ENCODE results near the gene HORMAD2.

Gene HORMAD2, protein sequence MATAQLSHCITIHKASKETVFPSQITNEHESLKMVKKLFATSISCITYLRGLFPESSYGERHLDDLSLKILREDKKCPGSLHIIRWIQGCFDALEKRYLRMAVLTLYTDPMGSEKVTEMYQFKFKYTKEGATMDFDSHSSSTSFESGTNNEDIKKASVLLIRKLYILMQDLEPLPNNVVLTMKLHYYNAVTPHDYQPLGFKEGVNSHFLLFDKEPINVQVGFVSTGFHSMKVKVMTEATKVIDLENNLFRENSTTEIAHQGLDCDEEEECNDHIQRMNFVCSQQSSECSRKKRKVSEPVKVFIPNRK

DNA sequence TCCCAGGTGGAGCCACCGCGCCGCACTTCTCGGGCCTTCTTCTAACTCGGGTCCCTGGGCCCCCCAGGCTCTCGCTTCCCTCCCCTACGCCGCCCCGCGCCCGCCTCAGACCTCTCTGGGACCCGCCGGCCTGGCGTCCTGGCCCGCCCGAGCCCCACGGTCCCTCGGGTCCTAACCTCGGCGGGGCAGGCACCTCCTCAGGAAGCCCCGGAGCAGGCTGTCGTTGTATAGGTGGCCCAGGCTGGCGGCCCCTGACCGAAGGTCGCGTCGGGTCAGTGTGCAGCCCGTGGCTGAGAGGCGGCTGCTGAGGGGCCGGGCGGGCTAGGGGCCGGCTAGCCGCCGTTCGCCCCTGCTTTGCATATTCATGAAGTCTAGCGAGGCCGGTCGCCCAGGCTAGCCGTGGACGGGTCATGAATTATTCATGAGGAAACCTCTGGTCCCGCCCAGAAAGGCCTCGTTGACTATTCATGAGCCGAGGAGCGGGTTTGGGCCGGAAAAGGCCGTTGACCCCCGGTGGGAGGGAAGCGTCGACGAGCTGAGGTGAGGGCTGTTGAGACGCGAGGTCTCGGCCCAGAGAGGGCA is at the start of gene HORMAD2:
HORMAD2 (plus strand) TSS at position 513 of the 582 bp plus-strand sequence. CDS start 13,489 bp downstream, outside the sequence.
- DNase-seq: peak; percentile 8 to 77 (median 48)
- intact Hi-C loops (cut with DNase I): loop anchor here (10.0 kb wide), 2 partner anchors 395 to 445 kb away; no protein-coding TSS in a partner anchor

DNA sequence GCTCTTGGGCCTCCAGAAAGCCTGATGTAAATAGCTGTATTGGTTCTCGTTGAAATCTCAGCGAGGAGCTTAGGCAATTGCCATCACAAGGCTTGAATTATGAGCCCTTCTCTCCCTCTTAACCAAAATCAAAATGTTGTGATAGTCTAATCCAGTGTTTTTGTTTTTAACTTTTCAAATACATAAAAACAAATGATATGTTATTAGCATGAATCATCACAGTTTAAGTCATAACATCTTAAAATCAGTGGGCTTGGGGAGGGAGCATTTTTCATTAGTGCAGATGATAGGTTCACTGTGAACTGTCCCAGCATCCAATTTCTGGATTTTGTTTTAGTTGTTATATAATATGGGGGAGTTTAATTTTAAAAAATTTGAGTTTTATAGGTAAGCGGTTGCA is 48.9 kb upstream of the HORMAD2 start:
- DNase-seq: no peak
- intact Hi-C loops (cut with DNase I): no loop called here

DNA sequence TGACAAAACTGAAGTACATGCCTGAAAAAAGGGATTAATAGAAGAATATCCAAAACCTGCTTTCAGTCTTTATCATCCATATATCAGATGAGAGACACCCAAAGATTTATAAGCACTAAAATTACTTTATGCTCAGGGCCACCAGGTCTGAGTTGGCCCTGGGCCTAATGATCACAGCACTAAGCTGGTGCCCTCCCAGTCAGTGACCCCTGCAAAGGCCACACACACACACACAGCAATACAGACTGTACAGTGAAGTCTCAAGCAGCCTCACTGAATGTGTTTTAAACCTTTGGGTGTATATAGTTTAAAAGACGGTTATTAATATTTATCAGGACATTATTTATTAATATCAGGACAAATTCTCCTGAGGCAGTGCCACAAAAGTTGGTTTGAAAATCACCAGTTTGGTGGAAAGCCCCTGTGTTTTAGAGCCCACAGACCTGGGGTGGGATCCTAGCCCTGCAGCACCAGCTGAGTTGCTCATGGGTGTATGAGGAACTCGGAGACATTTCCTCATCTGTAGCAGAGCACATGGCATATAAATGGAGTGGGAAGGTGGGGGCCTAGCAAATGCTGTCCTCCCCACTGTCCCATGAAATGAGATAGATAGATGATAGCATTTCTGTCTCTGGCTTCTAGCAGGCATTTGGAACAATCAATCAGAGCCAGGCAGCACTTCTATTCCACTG is 48.4 kb upstream of the HORMAD2 start:
- intact Hi-C loops (cut with DNase I): no loop called here
- DNase-seq: no peak

DNA sequence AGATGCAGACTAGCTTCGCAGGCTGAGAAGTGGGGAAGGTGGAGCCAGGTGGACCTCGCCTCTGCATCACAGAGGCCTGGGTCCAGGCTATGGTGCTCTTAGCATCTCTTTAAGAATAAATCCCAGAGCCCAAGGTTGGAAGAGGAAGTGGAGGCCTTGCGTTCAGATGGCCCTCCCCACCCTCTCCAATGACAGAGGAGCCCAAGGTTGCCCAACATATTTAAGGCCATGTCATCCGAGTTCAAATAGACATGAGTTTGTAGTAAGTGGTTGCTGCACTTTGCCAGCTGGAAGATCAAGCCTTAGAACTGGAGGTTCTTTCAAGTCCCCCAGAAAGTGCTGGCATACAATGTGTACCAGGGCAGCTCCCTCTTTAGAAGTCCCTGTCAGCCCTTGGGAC is 47.1 kb upstream of the HORMAD2 start:
- no peak for DNase-seq
- intact Hi-C loops (cut with DNase I): no loop called here

DNA sequence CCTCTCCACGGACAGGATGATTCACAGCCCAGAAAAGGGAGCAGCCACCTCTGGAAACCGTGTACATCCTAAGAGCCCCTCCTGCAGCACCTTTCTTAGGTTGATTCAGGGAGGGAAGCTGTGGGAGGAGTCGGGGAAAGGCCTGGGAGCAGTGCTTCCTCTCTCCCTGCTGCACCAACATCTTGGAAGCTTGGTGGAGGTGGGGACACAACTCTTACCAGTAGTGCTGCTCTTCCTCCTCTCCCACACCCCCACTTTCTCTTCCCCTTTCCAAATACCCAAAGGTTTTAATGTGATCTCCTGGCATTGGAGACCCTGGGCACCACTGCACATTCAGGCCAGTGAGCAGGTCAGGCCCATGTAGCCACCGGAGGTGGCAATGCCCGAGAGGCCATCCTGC is 46.4 kb upstream of the HORMAD2 start:
- no peak for DNase-seq
- intact Hi-C loops (cut with DNase I): no loop called here

DNA sequence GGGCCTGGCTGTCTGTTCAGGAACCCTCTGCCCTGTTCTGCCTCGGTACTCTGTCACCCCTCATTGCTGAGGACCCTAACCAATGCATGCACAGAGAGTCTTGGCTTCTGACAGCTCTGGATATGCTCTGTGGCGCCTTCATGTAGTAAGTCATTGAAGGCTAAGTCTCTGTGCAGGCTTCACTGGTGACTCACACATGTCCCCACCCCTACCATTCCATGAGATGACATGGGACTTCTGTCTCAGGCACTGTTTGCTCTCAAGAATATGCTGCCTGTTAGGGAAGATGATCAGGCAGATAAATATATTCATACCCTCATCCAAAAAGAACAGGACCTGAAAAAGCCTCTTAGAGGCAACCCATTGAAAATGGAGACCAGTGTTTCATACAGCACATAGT is 43.6 kb upstream of the HORMAD2 start:
- no peak for DNase-seq
- intact Hi-C loops (cut with DNase I): no loop called here

DNA sequence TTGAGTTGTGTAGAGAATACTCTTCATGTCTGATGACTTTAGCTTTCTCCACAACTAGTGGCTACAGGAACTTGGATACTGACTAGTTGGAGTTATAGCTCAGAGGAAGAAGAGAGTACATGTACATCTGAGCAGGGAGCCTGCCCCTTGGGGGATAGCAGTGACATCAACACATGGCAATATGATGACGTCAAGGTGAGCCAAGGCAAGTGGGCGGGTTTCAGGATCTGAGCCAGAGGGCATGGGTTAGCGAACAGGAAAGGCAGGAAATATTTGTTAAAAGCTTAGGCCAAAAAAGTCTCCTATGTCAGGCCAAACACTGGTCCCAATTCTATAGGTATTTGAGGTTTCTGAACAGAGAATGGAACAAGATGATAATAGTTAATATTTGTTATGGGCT is 42.0 kb upstream of the HORMAD2 start:
- no peak for DNase-seq
- intact Hi-C loops (cut with DNase I): no loop called here

DNA sequence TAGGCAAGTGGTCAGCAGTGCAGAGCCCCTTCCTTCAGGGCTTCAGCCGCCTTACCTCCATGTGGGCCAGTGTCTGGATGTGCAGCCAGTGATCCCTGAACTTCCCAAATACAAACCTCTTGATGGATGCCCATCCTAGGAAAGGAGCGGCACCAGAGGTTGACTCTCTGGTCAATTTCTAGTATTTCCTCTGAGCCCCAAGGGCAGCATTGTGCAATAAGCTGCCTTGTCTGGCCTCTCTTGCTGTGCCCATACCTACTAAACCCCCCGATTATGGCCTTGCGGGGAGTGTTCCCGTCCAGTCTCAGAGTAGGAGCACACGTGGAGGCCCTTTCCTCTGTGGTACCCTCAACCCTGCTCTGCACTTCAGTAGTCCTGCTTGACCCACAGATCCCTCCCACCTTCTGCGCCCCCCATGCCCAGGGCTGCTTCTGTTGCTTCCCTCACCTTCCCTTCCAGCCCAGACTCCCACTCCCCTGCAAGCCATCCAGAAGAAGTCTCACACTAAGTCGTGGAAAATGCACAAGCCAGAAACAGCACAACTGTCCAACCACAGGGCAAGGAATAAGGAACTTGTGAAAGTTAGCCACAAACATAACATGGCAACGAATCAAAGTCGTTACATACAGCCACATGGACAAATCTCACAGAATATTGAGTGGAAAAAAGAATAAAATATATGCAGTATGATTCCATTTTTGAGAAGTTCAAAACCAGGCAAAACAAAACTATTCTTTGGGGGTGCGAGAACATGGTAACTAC is 39.6 kb upstream of the HORMAD2 start:
- no peak for DNase-seq
- intact Hi-C loops (cut with DNase I): no loop called here

DNA sequence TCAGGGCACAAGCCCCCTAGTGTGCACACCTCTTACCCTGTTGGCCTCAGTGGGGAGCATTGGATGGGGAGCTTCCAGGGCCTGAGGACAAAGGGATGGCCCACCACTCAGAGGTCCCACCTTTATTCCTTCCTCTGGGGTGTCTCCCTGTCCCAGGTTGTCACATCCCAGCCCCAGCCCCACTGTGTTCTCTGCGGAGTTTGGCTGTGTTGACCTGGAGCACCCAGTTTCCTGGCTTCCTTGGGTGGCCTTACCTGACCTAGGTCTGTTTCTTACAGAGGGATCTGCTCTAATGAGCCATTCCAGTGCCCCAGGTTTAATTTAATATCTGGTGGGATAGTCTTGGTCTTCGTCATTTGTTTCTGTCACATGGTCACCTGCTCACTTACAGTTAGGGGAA is 38.8 kb upstream of the HORMAD2 start:
- intact Hi-C loops (cut with DNase I): no loop called here
- DNase-seq: no peak

DNA sequence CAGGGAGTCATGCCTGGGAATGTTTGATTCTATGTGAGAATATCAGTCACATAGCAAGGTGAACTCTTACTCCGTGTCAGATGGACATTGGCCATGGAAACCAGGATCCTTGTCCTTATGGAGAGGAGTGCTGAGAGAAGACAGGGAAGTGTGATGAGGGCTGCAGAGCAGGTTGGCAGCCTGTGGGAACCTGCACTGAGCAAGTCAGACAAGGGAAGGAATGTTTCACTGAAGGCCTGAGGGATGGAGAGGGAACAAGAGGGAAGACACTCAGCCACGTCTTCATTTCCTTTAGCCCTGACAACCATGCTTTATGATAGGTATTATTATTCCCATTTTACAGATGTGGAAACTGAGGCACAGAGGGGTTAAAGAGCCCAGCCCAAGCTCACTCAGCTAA is 38.4 kb upstream of the HORMAD2 start:
- no peak for DNase-seq
- intact Hi-C loops (cut with DNase I): no loop called here

DNA sequence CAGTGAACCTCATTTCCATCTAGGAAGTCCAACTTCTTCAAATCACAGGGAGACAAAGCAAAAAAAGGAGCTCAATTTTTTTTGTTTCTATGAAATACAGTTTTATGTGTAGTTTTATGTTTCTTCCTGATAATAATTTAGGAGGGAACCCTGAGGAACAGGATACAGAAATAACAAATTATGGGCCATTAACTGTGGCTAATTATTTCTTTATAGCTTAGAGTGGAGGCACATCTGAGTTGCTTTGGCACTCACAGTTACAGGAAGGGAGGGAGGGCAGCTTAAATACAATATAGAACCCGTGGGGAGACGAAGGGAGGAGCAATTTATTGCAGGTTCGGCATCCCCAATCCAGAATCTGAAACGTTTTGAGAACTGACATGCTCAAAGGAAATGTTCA is 37.1 kb upstream of the HORMAD2 start:
- intact Hi-C loops (cut with DNase I): no loop called here
- DNase-seq: peak in 1 of 42 donors; percentile 7

DNA sequence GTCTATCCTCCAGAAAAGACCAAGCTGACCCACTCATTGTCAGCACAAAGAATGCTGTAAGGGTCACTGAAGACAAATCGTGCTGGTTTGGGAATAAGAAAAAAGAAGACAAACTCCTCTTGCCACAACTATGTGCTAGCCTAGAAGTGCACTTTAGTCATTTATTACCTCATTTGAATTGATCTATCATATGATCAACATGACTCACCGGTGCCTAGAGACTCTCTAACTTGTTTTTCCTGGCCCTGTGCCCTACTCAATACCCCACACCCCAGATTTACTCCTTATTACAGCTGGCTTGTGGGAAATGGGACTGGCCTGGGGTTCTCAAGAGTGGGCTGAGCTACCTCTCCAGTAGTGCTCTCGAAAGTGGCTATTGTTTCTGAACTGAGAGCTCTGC is 35.9 kb upstream of the HORMAD2 start:
- intact Hi-C loops (cut with DNase I): no loop called here
- peak in 7 of 42 donors; percentile 23 to 57 (median 37) for DNase-seq

DNA sequence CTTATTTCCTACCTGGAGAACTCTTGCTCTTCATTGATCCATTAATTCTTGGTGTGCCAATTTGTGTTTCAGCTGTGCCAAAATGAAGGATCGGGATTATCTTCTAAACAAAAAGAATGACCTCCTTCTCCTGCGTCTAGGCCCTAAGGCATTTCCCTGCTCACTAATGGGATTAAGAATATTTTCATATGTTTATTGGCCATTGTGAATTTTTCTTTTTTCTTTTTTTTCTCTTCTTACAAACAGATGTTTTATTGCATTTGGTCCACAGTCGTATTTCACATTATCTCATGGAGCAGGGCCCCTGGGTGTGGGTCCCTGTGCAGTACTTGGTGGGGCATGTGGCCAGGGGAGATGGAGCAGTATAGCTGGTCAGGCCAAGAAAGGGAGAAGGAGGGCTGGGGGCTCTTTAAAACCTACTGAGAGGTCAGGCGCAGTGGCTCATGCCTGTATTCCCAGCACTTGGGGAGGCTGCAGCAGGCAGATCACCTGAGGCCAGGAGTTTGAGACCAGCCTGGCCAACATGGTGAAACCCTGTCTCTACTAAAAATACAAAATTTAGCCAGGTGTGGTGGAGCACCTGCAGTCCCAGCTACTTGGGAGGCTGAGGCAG is 35.3 kb upstream of the HORMAD2 start:
- intact Hi-C loops (cut with DNase I): no loop called here

DNA sequence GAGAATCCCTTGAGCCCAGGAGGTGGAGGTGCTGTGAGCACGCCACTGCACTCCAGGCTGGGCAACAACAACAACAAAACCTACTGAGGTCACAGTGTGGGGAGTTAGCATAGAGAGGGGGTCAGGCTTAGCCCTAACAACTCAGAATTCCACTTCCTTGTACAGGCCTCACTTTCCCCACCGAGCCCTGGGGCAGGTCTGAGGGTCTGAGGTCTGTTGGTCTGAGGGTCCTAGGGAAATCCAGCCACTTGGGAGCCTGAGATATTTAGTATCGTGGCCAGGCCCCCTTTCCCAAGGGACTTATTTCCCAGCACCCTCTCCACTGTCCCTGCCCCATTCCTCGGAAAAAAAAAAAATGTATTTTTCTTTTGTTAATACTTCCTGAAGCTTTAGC is 34.8 kb upstream of the HORMAD2 start:
- peak in 1 of 42 donors; percentile 10 for DNase-seq
- intact Hi-C loops (cut with DNase I): no loop called here

More for the DNA sequence above, 35.3 kb upstream of the HORMAD2 start:
- peak in 1 of 42 donors; percentile 21 for DNase-seq

DNA sequence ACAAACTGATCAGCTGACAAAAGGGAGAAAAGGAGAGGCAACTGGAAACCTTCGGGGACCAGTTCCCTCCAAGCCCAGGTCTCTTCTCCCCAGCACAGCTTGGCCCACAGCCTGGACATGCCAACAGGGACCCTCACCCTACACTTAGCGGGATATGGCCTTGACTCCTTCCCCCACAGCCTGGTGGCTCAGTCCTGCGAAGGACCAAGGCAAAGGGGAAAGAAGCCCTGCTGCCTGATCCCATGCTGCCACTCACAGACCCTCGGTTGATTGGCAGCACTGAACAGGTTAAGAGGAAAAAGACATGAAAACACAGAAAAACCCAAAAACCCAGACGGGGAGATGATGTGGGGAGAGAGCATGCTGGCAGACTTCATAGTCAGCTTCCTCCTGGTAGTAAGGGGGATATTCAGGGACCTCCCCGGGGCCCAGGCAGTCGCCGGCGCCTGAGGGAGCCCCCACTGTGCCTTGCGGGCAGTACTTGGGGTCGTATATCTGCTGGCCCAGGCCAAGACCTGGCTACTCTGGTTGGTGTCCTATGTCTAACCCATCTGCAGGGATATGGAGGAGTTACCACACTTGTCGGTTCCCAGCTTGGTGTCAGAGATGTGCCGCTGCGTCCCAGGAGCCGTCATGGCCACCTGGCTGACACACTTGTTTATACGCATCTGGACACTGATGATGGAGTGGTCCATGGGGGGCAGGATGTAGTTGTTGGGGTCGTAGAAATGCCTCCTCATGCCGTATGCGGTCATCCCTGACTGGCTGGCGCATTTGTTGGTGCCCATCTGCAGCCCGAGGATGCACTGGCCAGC is 34.2 kb upstream of the HORMAD2 start:
- intact Hi-C loops (cut with DNase I): no loop called here
- peak in 1 of 42 donors; percentile 8 for DNase-seq

DNA sequence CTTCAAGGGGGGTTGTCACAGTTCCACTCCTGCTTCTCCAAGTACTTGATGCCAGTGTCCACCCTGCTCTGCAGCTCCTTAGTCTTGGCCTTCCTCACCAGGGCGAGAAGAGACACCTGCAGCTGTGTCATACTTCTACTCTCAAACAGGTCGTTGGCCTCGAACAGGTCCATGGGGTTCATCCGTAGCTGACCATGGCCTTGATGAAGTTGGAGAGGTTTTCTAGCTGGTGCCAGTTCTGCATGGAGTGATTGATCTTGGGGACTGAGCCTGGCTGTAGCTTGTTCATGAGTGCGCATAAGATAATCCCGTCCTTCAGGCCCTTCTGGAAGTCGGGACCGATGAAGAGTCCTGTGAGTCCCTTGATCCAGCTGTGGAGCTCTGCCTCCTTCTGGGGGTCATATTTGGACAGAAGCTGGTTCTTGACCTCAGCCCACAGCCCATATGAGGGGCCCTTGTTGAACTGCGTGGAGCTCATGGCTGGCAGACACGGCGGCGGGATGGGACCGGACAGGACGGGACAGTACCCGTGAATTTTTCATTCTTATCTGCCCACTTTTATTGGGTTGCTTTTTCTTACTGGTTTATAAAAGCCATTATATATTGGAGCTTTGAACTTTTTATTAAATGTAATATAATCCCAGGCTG is 33.4 kb upstream of the HORMAD2 start:
- peak in 1 of 42 donors; percentile 32 for DNase-seq
- intact Hi-C loops (cut with DNase I): no loop called here

DNA sequence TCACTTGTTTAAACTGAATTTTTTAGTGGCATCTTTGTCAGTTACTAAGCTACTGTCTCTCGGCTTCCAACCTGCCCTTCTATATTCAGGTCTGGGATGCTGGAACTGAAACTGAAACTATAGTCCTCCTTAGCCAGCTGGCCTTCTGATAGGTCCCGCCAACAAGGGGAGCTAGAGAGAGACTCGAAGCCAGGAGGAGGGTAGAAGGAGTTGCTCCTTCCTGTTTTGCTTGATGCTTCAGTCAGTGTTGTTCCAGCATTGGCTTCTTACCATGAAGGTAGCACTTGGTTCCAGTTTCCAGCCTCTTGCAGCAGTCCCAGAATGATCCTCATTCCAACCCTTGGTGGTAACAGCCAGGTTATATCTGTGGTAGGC is 32.9 kb upstream of the HORMAD2 start:
- intact Hi-C loops (cut with DNase I): no loop called here
- peak in 1 of 42 donors; percentile 41 for DNase-seq

DNA sequence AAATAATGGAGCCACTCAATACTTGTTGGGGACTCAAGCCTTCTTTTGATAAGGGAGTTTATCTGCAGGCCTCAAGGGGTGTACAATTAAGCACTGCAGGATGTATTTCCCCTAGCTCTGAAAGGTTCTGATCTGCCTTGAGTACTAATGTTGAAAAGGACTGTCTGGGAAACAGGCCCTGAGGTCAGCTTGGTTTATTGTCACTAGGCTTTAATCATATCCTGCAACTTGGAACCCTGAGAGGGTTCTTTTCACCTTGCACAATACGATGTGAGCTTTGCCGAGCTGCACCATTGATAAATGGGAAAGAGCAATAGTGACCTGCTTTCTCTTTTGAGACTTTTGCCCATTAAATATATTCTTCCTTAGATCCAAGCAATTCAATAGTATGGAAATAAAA is 31.6 kb upstream of the HORMAD2 start:
- DNase-seq: peak in 1 of 42 donors; percentile 14
- intact Hi-C loops (cut with DNase I): no loop called here
